ENCODE data around the gene LHX2. TPM values are rescaled to one million over a fixed set of nuclear protein-coding genes. Genes with fewer than 3 reads are reported as not detected.
"Not testable (repeated sequence)": the region's sequence is repeated elsewhere in the genome, so short reads cannot be mapped to it uniquely, and the experiment has no call there.

The LHX2 gene
- total and polyA plus RNA-seq, 12 donors, result 0.06 to 0.37 (median 0.24) TPM; not detected in 9

DNA sequence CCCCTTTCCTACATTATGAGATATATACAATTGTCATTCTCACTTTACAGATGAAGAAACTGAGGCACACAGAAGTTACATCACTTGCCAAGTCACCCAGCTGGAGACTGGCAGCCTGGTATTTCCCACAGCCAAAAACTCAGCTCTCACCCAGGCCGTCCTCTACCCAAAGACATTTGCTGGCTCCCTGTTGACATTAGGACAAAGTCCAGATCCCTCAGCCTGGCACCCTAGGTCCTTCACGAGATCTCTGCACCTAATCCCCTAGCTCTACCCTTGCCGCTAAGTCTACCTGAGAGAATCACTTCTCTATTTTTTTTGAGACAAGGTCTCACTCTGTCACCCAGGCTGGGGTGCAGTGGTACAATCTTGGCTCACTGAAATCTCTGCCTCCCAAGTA, 26.8 kb upstream of the LHX2 start:
- H3K9me3 ChIP-seq (replicated peaks in 1 of 3), result no peaks in the 10 kb centered on the region
- peaks cover 14% of the 10 kb centered on the region for H3K27me3 ChIP-seq
- TF ChIP-seq, protein P1, sequence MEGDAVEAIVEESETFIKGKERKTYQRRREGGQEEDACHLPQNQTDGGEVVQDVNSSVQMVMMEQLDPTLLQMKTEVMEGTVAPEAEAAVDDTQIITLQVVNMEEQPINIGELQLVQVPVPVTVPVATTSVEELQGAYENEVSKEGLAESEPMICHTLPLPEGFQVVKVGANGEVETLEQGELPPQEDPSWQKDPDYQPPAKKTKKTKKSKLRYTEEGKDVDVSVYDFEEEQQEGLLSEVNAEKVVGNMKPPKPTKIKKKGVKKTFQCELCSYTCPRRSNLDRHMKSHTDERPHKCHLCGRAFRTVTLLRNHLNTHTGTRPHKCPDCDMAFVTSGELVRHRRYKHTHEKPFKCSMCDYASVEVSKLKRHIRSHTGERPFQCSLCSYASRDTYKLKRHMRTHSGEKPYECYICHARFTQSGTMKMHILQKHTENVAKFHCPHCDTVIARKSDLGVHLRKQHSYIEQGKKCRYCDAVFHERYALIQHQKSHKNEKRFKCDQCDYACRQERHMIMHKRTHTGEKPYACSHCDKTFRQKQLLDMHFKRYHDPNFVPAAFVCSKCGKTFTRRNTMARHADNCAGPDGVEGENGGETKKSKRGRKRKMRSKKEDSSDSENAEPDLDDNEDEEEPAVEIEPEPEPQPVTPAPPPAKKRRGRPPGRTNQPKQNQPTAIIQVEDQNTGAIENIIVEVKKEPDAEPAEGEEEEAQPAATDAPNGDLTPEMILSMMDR (IDR thresholded peaks at IDR 0.05), result no peak
- TF ChIP-seq POLR2A (IDR thresholded peaks at IDR 0.05), result no peak
- intact Hi-C loops (cut with DNase I), result no loop called here
- H3K4me3 ChIP-seq, result no peak overlapping the region
- no peaks in the 10 kb centered on the region for H3K36me3 ChIP-seq (replicated peaks in 1 of 2)
- no peak for DNase-seq
- no peak overlapping the region for H3K27ac ChIP-seq
- WGBS, 4 donors, result 74 to 89% (median 88%) methylated on average over 3 of the region's 3 CpGs
- no peaks in the 10 kb centered on the region for H3K4me1 ChIP-seq (replicated peaks in 1 of 2)

DNA sequence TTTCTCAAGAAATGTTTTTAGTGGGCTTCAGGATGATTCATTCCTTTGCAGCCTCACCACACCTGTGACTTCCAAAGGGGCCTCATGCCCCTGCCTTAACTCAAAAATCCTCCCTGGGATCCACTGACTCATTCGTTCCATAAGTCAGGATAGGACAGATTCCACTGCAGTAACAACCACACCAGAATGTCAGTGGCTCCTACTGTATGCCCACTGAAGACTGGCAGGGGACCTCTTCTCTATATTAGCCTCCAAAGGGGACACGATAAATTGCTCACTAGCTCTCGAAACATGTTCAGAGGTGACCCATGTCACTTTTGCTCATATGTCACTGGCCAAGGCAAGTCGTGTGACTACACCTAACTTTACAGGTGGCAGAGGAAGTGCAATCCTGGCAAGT, 25.7 kb upstream of the LHX2 start:
- no peaks in the 10 kb centered on the region for H3K9me3 ChIP-seq (replicated peaks in 1 of 3)
- H3K27ac ChIP-seq, result no peak overlapping the region
- intact Hi-C loops (cut with DNase I), result no loop called here
- no peak for DNase-seq
- no peak overlapping the region for H3K4me3 ChIP-seq
- TF ChIP-seq, protein P1 (IDR thresholded peaks at IDR 0.05), result no peak
- TF ChIP-seq POLR2A (IDR thresholded peaks at IDR 0.05), result no peak
- no peaks in the 10 kb centered on the region for H3K4me1 ChIP-seq (replicated peaks in 1 of 2)
- 73 to 79% (median 76%) methylated on average over 4 of the region's 4 CpGs for WGBS, 4 donors
- peaks cover 7% of the 10 kb centered on the region for H3K27me3 ChIP-seq
- H3K36me3 ChIP-seq (replicated peaks in 1 of 2), result no peaks in the 10 kb centered on the region

DNA sequence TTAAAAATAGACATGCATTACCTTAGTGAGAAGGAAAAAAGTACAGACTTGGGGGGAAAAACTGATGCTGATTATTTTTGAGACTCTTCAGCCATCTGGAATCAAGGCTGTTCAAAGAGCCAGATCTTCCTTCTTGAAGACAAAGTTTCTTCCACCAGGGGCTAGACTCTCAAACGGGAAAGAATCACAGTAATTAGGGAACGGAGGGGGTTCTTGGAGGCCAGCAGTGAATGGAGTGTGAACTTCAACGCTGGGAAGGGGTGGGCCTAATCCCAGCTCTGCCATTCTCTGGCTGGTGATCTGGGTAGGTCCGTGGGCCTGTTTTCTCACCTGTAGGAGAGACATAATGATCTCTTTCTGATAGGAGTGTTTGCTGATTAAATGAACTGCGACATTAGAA, 21.1 kb upstream of the LHX2 start:
- H3K36me3 ChIP-seq (replicated peaks in 1 of 2), result no peaks in the 10 kb centered on the region
- no peaks in the 10 kb centered on the region for H3K4me1 ChIP-seq (replicated peaks in 1 of 2)
- H3K27me3 ChIP-seq, result peaks cover 20% of the 10 kb centered on the region
- intact Hi-C loops (cut with DNase I), result no loop called here
- no peak overlapping the region for H3K4me3 ChIP-seq
- no peak for DNase-seq
- no peak overlapping the region for H3K27ac ChIP-seq
- H3K9me3 ChIP-seq (replicated peaks in 1 of 3), result no peaks in the 10 kb centered on the region
- 38 to 55% (median 46%) methylated on average over 5 of the region's 5 CpGs for WGBS, 4 donors
- TF ChIP-seq, protein P1 (IDR thresholded peaks at IDR 0.05), result no peak
- TF ChIP-seq POLR2A (IDR thresholded peaks at IDR 0.05), result no peak

DNA sequence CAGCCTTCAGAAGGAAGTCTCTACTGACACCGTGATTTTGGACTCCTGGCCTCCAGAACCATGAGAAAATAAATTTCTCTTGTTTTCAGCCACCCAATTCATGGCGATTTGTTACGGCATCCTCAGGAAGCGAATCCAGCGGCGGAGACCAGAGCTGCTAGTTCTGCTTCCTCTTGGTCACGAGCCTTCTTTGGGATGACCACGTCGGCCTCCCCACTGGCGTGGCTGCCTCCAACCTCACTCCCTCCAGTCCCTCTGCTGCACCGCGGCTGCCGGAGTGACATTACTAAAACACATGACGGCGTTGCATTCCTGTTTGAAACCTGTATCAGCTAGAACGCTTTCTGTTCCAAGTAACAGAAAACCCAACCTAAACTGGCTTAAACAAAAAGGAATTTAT, 18.9 kb upstream of the LHX2 start:
- DNase-seq; intact Hi-C loops (cut with DNase I); H3K4me1 ChIP-seq (replicated peaks in 1 of 2); H3K4me3 ChIP-seq; H3K27ac ChIP-seq; H3K36me3 ChIP-seq (replicated peaks in 1 of 2); H3K9me3 ChIP-seq (replicated peaks in 1 of 3): not testable (repeated sequence)
- H3K27me3 ChIP-seq, result peaks cover 42% of the 10 kb centered on the region
- 60 to 72% (median 69%) methylated on average over 9 to 11 of the region's 16 CpGs for WGBS, 4 donors

DNA sequence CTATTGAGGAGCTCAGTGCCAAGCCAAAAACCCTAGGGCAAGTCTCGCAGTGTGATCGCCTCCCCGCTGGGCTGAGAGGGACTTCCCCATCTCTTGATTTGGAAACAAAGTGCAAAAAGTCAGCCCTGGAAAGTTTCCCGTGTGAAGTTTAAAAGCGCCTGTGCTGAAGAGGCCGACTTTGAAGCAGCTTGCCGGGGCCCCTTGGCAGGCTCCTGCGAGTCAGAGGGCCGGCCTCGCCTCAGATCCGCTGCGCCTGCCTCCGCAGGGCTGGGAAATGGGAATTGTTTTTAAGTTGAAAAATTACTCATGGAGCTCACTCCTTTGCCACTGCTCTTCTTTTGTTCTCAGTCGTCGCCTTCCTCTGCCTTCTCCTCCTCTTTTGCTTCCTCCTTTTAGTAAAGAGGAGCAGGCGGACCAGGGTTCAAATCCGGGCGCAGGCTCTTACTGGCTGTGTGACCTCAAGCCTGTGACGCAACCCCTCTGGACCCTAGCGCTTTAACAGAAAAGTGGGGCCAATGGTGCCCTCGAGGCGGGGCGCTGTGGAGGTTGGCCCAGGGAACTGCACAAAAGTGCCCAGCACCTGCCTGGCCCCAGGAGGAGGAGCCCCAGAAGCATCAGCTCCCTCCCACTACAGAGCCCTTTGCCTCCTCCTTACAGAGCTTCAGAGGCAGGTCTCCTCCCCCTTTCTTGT, 14.7 kb upstream of the LHX2 start:
- no peak for TF ChIP-seq POLR2A (IDR thresholded peaks at IDR 0.05)
- TF ChIP-seq, protein P1 (IDR thresholded peaks at IDR 0.05), result no peak
- intact Hi-C loops (cut with DNase I), result no loop called here

More for the DNA sequence above, 14.7 kb upstream of the LHX2 start:
- WGBS, 4 donors, result 8 to 14% (median 10%) methylated on average over 15 to 23 of the region's 23 CpGs
- Histone ChIP-seq H3K27ac (no peak overlapping the region), H3K4me1 (replicated peaks in 1 of 2) (peaks cover 0 to 5% of the 10 kb centered on the region in 2 donors), H3K4me3 (no peak overlapping the region), H3K9me3 (replicated peaks in 1 of 3) (no peaks in the 10 kb centered on the region), H3K27me3 (peaks cover 67% of the 10 kb centered on the region), H3K36me3 (replicated peaks in 1 of 2) (no peaks in the 10 kb centered on the region)
- DNase-seq, result peak in 3 of 7 donors; percentile 33 to 39 (median 37)

Measured in adrenal gland (tissue), 12 donors.